ENCODE measurements around the gene PTPN11. TPM values are rescaled to one million over a fixed set of nuclear protein-coding genes. Genes with fewer than 3 reads are reported as not detected.

The PTPN11 gene
- total and polyA plus RNA-seq, 2 of the 8 experiments (the other 6 are each of a cell fraction or from before 2014, with no cell fraction given) = 28.3 to 133 TPM

- DNase-seq (ENCODE audit: low read depth in 1 of 2, low spot score in 2 of 2) = no peak
- no peak overlapping the region for H3K56ac ChIP-seq (replicated peaks; ENCODE audit: insufficient read length, low read depth, low read length)
- H4K91ac ChIP-seq (replicated peaks; ENCODE audit: insufficient read length, low read length) = no peak overlapping the region
- no peak overlapping the region for H3K4me3 ChIP-seq (ENCODE audit: extremely low read depth in 1 of 4, insufficient read depth in 2 of 4, low read depth in 3 of 4, low read length in 4 of 4)
- no peak overlapping the region for H3K23ac ChIP-seq (ENCODE audit: insufficient read length)
- H3K27ac ChIP-seq (ENCODE audit: low read depth, low read length) = no peak overlapping the region
- peaks cover 0 to 8% of the 10 kb centered on the region in 2 experiments for H4K20me1 ChIP-seq (replicated peaks in 1 of 2; ENCODE audit: control insufficient read depth in 1 of 2, insufficient read depth in 2 of 2, low read length in 2 of 2)
- no peak overlapping the region for H3K4ac ChIP-seq (replicated peaks; ENCODE audit: insufficient read length, low read depth, low read length)
- no peak overlapping the region for H2BK15ac ChIP-seq (ENCODE audit: low read length)
- peaks cover 13 to 92% of the 10 kb centered on the region in 2 experiments for H3K79me2 ChIP-seq (ENCODE audit: control insufficient read depth in 1 of 2, insufficient read depth in 2 of 2, low read length in 2 of 2)
- H3K9me3 ChIP-seq (ENCODE audit: insufficient read depth in 2 of 2, low read depth in 1 of 2, low read length in 1 of 2) = no peaks in the 10 kb centered on the region
- H3K36me3 ChIP-seq (ENCODE audit: control insufficient read depth in 2 of 4, insufficient read depth in 4 of 4, low read length in 3 of 4) = no peaks in the 10 kb centered on the region; a peak in 1 of 8 replicates
- CTCF ChIA-PET (ENCODE audit: partially characterized antibody) = interaction anchor here (0.6 to 1.5 kb wide), 2 partner anchors 13 to 92 kb away, joined by 3 to 4 read pairs; no protein-coding TSS in a partner anchor
- no peak overlapping the region for H3K14ac ChIP-seq (ENCODE audit: insufficient read length)
- WGBS, 2 experiments (ENCODE audit: extremely low coverage in 1 of 2, insufficient coverage in 1 of 2, insufficient read length in 1 of 2, insufficient replicate concordance in 2 of 2, low coverage in 1 of 2, low lambda C conversion rate in 2 of 2, missing lambda C conversion rate in 1 of 2) = 91% methylated on average over 3 of the region's 3 CpGs; no CpG with 5 or more reads in 1 of the 2 experiments
- H3K18ac ChIP-seq (ENCODE audit: extremely low read depth, low read length) = no peak overlapping the region
- H2BK5ac ChIP-seq (ENCODE audit: low read depth, low read length) = no peak overlapping the region
- no peaks in the 10 kb centered on the region for H3K27me3 ChIP-seq (replicated peaks in 1 of 4; ENCODE audit: control insufficient read depth in 3 of 4, extremely low read depth in 1 of 4, insufficient read depth in 3 of 4, low read length in 3 of 4)
- 0 out of 2 replicates have a peak, but pooled peaks cover 2% of the 10 kb centered on the region for H3K23me2 ChIP-seq (ENCODE audit: low read depth, low read length)
- H2AK5ac ChIP-seq (ENCODE audit: low read depth, low read length) = no peak overlapping the region
- H3K9ac ChIP-seq (replicated peaks in 1 of 4; ENCODE audit: extremely low read depth in 1 of 4, low read depth in 3 of 4, low read length in 3 of 4) = no peak overlapping the region
- H4K5ac ChIP-seq (ENCODE audit: insufficient read length, low read depth, low read length) = no peak overlapping the region
- peaks cover 5% of the 10 kb centered on the region for H3K79me1 ChIP-seq (ENCODE audit: low read depth, low read length)
- H4K8ac ChIP-seq (ENCODE audit: extremely low read depth, insufficient read depth, low read length) = no peak overlapping the region
- no peak overlapping the region for H2BK12ac ChIP-seq (ENCODE audit: low read depth, low read length)
- no peak overlapping the region for H2BK120ac ChIP-seq (replicated peaks; ENCODE audit: low read depth, low read length)
- H2BK20ac ChIP-seq (ENCODE audit: low read length) = no peak overlapping the region
- no peak overlapping the region for H3K4me2 ChIP-seq (ENCODE audit: insufficient read depth in 1 of 2, low read depth in 2 of 2, low read length in 2 of 2)
- H3K4me1 ChIP-seq (replicated peaks in 1 of 4; ENCODE audit: control insufficient read depth in 3 of 4, insufficient read depth in 4 of 4, low read length in 3 of 4) = no peaks in the 10 kb centered on the region
- H2AFZ ChIP-seq (ENCODE audit: low read length) = no peak overlapping the region
- POLR2A ChIA-PET (ENCODE audit: partially characterized antibody) = interaction anchor here (0.7 to 3.7 kb wide), 5 partner anchors 16 to 668 kb away, joined by 3 to 13 read pairs (median 5); no protein-coding TSS in a partner anchor
- FAIRE-seq = no peak
- no peak for TF ChIP-seq POU5F1 (IDR thresholded peaks at IDR 0.05; ENCODE audit: low read depth, low read length)
- no peak for TF ChIP-seq EP300 (IDR thresholded peaks at IDR 0.05; ENCODE audit: borderline replicate concordance in 1 of 2, low read depth in 2 of 2, low read length in 2 of 2)
- TF ChIP-seq CHD2 (IDR thresholded peaks at IDR 0.05; ENCODE audit: low read length) = no peak
- no peak for TF ChIP-seq E2F6 (IDR thresholded peaks at IDR 0.05)
- TF ChIP-seq SIRT6 (IDR thresholded peaks at IDR 0.05; ENCODE audit: low read length) = no peak
- no peak for TF ChIP-seq MAFK (IDR thresholded peaks at IDR 0.05; ENCODE audit: low read depth, low read length)
- TF ChIP-seq FOSL1 (IDR thresholded peaks at IDR 0.05; ENCODE audit: insufficient read depth, low read depth, low read length) = no peak
- TF ChIP-seq GTF2F1 (IDR thresholded peaks at IDR 0.05; ENCODE audit: borderline replicate concordance, low read depth, low read length) = no peak
- no peak for TF ChIP-seq POLR2A (IDR thresholded peaks at IDR 0.05; ENCODE audit: control extremely low read depth in 1 of 2, low read depth in 2 of 2, low read length in 2 of 2)
- TF ChIP-seq HDAC2 (IDR thresholded peaks at IDR 0.05; ENCODE audit: borderline replicate concordance in 1 of 2, low read depth in 2 of 2, low read length in 2 of 2) = no peak
- no peak for TF ChIP-seq YY1 (IDR thresholded peaks at IDR 0.05; ENCODE audit: low read depth, low read length)
- TF ChIP-seq RNF2 (IDR thresholded peaks at IDR 0.05; ENCODE audit: borderline replicate concordance, low read depth, low read length, missing control alignments, poor library complexity, severe bottlenecking) = no peak
- TF ChIP-seq EGR1 (IDR thresholded peaks at IDR 0.05; ENCODE audit: borderline replicate concordance, low read depth, low read length) = no peak
These were observed 5.4 kb downstream of the PTPN11 start for GRCh38 chr12:112424126-112424525.
